Neural progenitor cell (in vitro differentiated cells): ENCODE measurements around the gene SLC26A2.

Experiments used
- EZH2 ChIP-seq: fragments of 200-600 bp; sonication (generic); IDR thresholded peaks from 2 replicates; pipeline ENCODE4 v1.6.1; 2017; ENCODE audit warnings: antibody characterized with exemption, mild to moderate bottlenecking, moderate library complexity
- TF ChIP-seq, protein P1 (sequence below): fragments of 200-600 bp; sonication (generic); IDR thresholded peaks from 2 replicates; pipeline ENCODE4 v1.5.1; 2017; ENCODE audit warnings: antibody characterized with exemption, mild to moderate bottlenecking

DNA sequence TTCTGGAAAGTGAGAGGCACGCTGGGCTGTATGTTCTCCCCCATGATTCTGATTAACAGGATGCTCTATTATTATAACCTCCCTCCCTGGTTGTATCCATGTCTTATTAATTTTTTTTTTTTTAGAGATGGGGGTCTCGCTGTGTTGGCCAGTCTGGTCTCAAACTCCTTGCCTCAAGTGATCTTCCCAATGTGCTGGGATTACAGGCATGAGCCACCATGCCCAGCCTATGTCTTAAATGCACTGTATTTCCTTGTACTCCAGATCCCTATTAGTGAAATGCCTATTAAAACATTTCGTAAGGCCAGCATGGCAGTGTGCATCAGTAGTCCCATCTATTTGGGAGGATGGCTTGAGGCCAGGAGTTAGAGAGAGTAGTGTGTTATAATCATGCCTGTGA lies 32.9 kb downstream of the SLC26A2 start:
- TF ChIP-seq, protein P1, sequence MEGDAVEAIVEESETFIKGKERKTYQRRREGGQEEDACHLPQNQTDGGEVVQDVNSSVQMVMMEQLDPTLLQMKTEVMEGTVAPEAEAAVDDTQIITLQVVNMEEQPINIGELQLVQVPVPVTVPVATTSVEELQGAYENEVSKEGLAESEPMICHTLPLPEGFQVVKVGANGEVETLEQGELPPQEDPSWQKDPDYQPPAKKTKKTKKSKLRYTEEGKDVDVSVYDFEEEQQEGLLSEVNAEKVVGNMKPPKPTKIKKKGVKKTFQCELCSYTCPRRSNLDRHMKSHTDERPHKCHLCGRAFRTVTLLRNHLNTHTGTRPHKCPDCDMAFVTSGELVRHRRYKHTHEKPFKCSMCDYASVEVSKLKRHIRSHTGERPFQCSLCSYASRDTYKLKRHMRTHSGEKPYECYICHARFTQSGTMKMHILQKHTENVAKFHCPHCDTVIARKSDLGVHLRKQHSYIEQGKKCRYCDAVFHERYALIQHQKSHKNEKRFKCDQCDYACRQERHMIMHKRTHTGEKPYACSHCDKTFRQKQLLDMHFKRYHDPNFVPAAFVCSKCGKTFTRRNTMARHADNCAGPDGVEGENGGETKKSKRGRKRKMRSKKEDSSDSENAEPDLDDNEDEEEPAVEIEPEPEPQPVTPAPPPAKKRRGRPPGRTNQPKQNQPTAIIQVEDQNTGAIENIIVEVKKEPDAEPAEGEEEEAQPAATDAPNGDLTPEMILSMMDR, result no peak
- no peak for TF ChIP-seq EZH2
